K562 (cell line): ENCODE measurements around the gene APOB. TPM values are rescaled to one million over a fixed set of nuclear protein-coding genes. Genes with fewer than 3 reads are reported as not detected.
A peak's percentile ranks its signal among the peaks of the same experiment; 100 is the strongest.

Experiments
- ARID2 ChIP-seq: fragments of 450-650 bp; IDR thresholded peaks from 2 replicates; pipeline ENCODE4 v1.6.1; 2017; ENCODE audit warnings: antibody characterized with exemption, mild to moderate bottlenecking
- BCOR ChIP-seq: fragments of 450-650 bp; IDR thresholded peaks from 2 replicates; pipeline ENCODE4 v1.6.1; 2016
- BDP1 ChIP-seq: IDR thresholded peaks from 3 replicates; pipeline ENCODE4 v1.6.1; 2011; ENCODE audit not compliant: insufficient read length, insufficient read depth
- BRD4 ChIP-seq: fragments of 200-600 bp; sonication (generic); IDR thresholded peaks from 2 replicates; pipeline ENCODE4 v1.6.1; 2017; ENCODE audit warnings: inconsistent platforms
- CC2D1A ChIP-seq: fragments of 450-650 bp; IDR thresholded peaks from 2 replicates; pipeline ENCODE4 v1.6.1; 2017; ENCODE audit warnings: mild to moderate bottlenecking
- CREBBP ChIP-seq: IDR thresholded peaks from one replicate; pipeline ENCODE4 v1.6.1; 2012; ENCODE audit warnings: low read depth, mild to moderate bottlenecking, control low read depth, inconsistent platforms, low read length
- CREM ChIP-seq: IDR thresholded peaks from 2 replicates; pipeline ENCODE4 v1.6.1; 2014; ENCODE audit warnings: antibody characterized with exemption, low read depth
- CTBP1 ChIP-seq: fragments of 450-650 bp; IDR thresholded peaks from 2 replicates; pipeline ENCODE4 v1.6.1; 2016; ENCODE audit warnings: borderline replicate concordance
- EP400 ChIP-seq: fragments of 450-650 bp; IDR thresholded peaks from 2 replicates; pipeline ENCODE4 v1.6.1; 2017; ENCODE audit warnings: antibody characterized with exemption, mild to moderate bottlenecking, moderate library complexity
- HNRNPH1 ChIP-seq: fragments of 200-400 bp; formaldehyde crosslinking; optimal IDR thresholded peaks from 2 replicates; pipeline ENCODE3; 2017; ENCODE audit warnings: low read depth, mild to moderate bottlenecking, low read length, moderate library complexity
- SMC3 ChIP-seq: conservative IDR thresholded peaks from 2 replicates; pipeline ENCODE4 v1.6.1; 2011; ENCODE audit warnings: low read depth, low read length, improper control_type of control experiment; ENCODE audit not compliant: insufficient read depth
- TSC22D4 ChIP-seq: fragments of 450-650 bp; IDR thresholded peaks from 2 replicates; pipeline ENCODE4 v1.6.1; 2016; ENCODE audit warnings: missing genetic modification characterization, missing biosample characterization, control low read depth
- ZBTB8A ChIP-seq: fragments of 450-650 bp; IDR thresholded peaks from 2 replicates; pipeline ENCODE4 v1.6.1; 2018; ENCODE audit warnings: mild to moderate bottlenecking, moderate library complexity; ENCODE audit not compliant: partially characterized antibody
- polyA plus RNA-seq, 8 experiments: library from polyadenylated mRNA; depleted of rRNA in 4 of 8; stranded (reverse) in 5 of 8; unstranded in 3 of 8; fragments of >200 nt; fragmentation: Nextera tagmentation in 2 of 8; fragmentation: Illumina TruSeq in 1 of 8; extraction: Ambion mirVana in 2 of 8; extraction: Trizol in 1 of 8; gene quantifications; 2 replicates each; pipeline versions ENCODE4 v1.2.1 to v1.2.3, GENCODE V29; 2011 to 2014; ENCODE audit warnings: inconsistent platforms in 1 of 8, missing spikeins in 1 of 8
- total RNA-seq, 7 experiments: library from RNA; depleted of rRNA in 6 of 7; stranded (reverse); fragments of >200 nt in 6 of 7; fragmentation: Illumina TruSeq in 2 of 7; extraction: Trizol in 2 of 7; gene quantifications; 2 replicates each; pipeline versions ENCODE4 v1.2.1 to v1.2.3, GENCODE V29; 2011 to 2021; ENCODE audit warnings: low replicate concordance in 1 of 7
- TF ChIP-seq, protein P1 (sequence below): fragments of 250-450 bp; sonication (Bioruptor Pico); IDR thresholded peaks from 2 replicates; pipeline ENCODE4 v1.8.0; 2021; ENCODE audit warnings: moderate library complexity, mild to moderate bottlenecking, inconsistent platforms
- TF ChIP-seq, protein P2 (sequence below): fragments of 250-450 bp; sonication (Bioruptor Pico); IDR thresholded peaks from 2 replicates; pipeline ENCODE4 v1.5.0; 2020; ENCODE audit warnings: mild to moderate bottlenecking, borderline replicate concordance
- TF ChIP-seq, protein P3 (sequence below): sonication (generic); formaldehyde crosslinking; IDR thresholded peaks from 2 replicates; pipeline ENCODE4 v1.8.0; 2022; ENCODE audit warnings: missing genetic modification reagents, mild to moderate bottlenecking, moderate library complexity, borderline replicate concordance
- TF ChIP-seq, protein P4 (sequence below): fragments of 450-650 bp; formaldehyde crosslinking; IDR thresholded peaks from 2 replicates; pipeline ENCODE4 v1.4.0; 2022; ENCODE audit warnings: missing genetic modification characterization
- TF ChIP-seq, protein P5 (sequence below), 2 experiments: IDR thresholded peaks; 2 replicates each; pipeline ENCODE4 v1.6.1; 2012; ENCODE audit warnings: improper control_type of control experiment in 2 of 2, low read depth in 2 of 2, low read length in 2 of 2, borderline replicate concordance in 1 of 2
- TF ChIP-seq, protein P6 (sequence below): fragments of 450-650 bp; formaldehyde crosslinking; IDR thresholded peaks from 2 replicates; pipeline ENCODE4 v1.4.0; 2020; ENCODE audit warnings: mild to moderate bottlenecking, moderate library complexity

The APOB gene
- total and polyA plus RNA-seq, 9 of the 15 experiments (the other 6 are each of a cell fraction or from before 2014, with no cell fraction given): 0.73 TPM; not detected in 8

DNA sequence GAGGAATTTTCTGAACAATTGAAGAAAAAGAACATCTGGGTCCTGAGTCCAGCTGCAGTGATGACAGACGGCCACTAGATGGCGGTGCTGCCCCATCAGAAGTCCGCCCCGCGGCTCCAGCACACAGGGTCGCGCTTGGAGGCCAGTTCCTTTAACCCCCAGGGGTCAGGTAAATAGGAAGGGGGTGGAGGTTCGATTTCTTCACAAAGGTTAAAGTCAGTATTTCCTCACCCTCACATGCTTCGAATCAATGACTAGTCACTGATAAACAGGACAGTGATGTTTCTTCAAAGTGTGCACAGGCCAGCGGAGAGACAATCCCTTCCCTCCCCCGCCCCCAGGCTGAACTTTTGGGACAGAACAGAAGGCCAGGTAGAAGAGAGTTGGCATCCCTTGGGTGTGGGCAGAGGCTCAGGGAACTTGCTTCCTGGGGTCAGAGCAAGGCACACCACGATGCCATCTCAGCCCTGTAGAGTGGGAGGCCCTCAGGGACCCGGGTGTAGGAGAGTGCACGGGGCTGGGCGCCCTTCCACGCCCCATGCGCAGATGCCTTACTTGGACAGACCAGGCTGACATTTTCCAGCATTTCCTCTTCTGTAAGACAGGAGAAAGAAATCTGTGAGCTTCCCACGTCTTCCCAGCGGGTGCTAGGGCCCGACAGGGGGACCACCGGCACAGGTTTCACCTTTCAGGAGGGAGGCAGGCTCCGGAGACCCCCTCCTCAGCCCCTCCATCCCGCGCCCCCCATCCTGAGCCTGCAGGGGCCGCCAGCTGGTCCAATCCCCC lies 722 bp downstream of the APOB start (continued):
- TF ChIP-seq CREM: peak; percentile 35; the same call in 1 of the 2 replicates
- 0 out of 2 replicates have a peak, but pooled peaks have one; percentile 10 for TF ChIP-seq ARID2
- 0 out of 2 replicates have a peak, but pooled peaks have one; percentile 32 for TF ChIP-seq CC2D1A
- TF ChIP-seq CREBBP: no peak
- no peak for TF ChIP-seq BCOR
- TF ChIP-seq, protein P1, sequence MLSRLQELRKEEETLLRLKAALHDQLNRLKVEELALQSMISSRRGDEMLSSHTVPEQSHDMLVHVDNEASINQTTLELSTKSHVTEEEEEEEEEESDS (CRISPR knock-in tag): no peak
- TF ChIP-seq HNRNPH1: no peak
- TF ChIP-seq SMC3: peak; percentile 87
- TF ChIP-seq, protein P2, sequence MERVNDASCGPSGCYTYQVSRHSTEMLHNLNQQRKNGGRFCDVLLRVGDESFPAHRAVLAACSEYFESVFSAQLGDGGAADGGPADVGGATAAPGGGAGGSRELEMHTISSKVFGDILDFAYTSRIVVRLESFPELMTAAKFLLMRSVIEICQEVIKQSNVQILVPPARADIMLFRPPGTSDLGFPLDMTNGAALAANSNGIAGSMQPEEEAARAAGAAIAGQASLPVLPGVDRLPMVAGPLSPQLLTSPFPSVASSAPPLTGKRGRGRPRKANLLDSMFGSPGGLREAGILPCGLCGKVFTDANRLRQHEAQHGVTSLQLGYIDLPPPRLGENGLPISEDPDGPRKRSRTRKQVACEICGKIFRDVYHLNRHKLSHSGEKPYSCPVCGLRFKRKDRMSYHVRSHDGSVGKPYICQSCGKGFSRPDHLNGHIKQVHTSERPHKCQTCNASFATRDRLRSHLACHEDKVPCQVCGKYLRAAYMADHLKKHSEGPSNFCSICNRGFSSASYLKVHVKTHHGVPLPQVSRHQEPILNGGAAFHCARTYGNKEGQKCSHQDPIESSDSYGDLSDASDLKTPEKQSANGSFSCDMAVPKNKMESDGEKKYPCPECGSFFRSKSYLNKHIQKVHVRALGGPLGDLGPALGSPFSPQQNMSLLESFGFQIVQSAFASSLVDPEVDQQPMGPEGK (CRISPR knock-in tag): no peak
- TF ChIP-seq, protein P3, sequence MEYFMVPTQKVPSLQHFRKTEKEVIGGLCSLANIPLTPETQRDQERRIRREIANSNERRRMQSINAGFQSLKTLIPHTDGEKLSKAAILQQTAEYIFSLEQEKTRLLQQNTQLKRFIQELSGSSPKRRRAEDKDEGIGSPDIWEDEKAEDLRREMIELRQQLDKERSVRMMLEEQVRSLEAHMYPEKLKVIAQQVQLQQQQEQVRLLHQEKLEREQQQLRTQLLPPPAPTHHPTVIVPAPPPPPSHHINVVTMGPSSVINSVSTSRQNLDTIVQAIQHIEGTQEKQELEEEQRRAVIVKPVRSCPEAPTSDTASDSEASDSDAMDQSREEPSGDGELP (CRISPR knock-in tag): peak; percentile 39; the same call in 1 of the 2 replicates
- TF ChIP-seq, protein P4, sequence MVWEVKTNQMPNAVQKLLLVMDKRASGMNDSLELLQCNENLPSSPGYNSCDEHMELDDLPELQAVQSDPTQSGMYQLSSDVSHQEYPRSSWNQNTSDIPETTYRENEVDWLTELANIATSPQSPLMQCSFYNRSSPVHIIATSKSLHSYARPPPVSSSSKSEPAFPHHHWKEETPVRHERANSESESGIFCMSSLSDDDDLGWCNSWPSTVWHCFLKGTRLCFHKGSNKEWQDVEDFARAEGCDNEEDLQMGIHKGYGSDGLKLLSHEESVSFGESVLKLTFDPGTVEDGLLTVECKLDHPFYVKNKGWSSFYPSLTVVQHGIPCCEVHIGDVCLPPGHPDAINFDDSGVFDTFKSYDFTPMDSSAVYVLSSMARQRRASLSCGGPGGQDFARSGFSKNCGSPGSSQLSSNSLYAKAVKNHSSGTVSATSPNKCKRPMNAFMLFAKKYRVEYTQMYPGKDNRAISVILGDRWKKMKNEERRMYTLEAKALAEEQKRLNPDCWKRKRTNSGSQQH (CRISPR knock-in tag): no peak
- TF ChIP-seq EP400: no peak
- TF ChIP-seq BRD4: no peak
- TF ChIP-seq, protein P5, sequence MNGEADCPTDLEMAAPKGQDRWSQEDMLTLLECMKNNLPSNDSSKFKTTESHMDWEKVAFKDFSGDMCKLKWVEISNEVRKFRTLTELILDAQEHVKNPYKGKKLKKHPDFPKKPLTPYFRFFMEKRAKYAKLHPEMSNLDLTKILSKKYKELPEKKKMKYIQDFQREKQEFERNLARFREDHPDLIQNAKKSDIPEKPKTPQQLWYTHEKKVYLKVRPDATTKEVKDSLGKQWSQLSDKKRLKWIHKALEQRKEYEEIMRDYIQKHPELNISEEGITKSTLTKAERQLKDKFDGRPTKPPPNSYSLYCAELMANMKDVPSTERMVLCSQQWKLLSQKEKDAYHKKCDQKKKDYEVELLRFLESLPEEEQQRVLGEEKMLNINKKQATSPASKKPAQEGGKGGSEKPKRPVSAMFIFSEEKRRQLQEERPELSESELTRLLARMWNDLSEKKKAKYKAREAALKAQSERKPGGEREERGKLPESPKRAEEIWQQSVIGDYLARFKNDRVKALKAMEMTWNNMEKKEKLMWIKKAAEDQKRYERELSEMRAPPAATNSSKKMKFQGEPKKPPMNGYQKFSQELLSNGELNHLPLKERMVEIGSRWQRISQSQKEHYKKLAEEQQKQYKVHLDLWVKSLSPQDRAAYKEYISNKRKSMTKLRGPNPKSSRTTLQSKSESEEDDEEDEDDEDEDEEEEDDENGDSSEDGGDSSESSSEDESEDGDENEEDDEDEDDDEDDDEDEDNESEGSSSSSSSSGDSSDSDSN (IDR thresholded peaks at IDR 0.05; ENCODE audit: borderline replicate concordance in 1 of 2, low read depth in 2 of 2, low read length in 2 of 2): no peak
- TF ChIP-seq ZBTB8A: no peak
- TF ChIP-seq TSC22D4 (tag): no peak
- no peak for TF ChIP-seq BDP1
- TF ChIP-seq CTBP1: no peak
- TF ChIP-seq, protein P6, sequence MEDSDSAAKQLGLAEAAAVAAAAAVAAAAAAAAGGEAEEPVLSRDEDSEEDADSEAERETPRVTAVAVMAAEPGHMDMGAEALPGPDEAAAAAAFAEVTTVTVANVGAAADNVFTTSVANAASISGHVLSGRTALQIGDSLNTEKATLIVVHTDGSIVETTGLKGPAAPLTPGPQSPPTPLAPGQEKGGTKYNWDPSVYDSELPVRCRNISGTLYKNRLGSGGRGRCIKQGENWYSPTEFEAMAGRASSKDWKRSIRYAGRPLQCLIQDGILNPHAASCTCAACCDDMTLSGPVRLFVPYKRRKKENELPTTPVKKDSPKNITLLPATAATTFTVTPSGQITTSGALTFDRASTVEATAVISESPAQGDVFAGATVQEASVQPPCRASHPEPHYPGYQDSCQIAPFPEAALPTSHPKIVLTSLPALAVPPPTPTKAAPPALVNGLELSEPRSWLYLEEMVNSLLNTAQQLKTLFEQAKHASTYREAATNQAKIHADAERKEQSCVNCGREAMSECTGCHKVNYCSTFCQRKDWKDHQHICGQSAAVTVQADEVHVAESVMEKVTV (CRISPR knock-in tag): peak; percentile 92
